ENCODE data around the gene HDAC7. TPM values are rescaled to one million over a fixed set of nuclear protein-coding genes. Genes with fewer than 3 reads are reported as not detected.
"Not testable (repeated sequence)": the region's sequence is repeated elsewhere in the genome, so short reads cannot be mapped to it uniquely, and the experiment has no call there.

HDAC7 gene
- total and polyA plus RNA-seq, 2 donors from 2014 or later: 35.0 to 132 TPM

- H3K27me3 ChIP-seq (ENCODE audit: control insufficient read depth, insufficient read depth, low read length): no peaks in the 10 kb centered on the region
- no peak overlapping the region for H3K9ac ChIP-seq (ENCODE audit: low read length in 3 of 3)
- peaks cover 0 to 18% (median 15%) of the 10 kb centered on the region in 3 donors for H3K36me3 ChIP-seq (ENCODE audit: control insufficient read depth in 2 of 3, insufficient read depth in 3 of 3, low read length in 3 of 3)
- peaks cover 0 to 2% (median 0%) of the 10 kb centered on the region in 3 donors for H3K4me1 ChIP-seq (ENCODE audit: control insufficient read depth in 2 of 3, insufficient read depth in 2 of 3, low read depth in 1 of 3, low read length in 3 of 3)
- no peak overlapping the region for H3K4me3 ChIP-seq (ENCODE audit: low read length in 3 of 3)
- DNase-seq (no peak), FAIRE-seq (no peak)
- H3K9me3 ChIP-seq (ENCODE audit: control insufficient read depth in 2 of 3, insufficient read depth in 1 of 3, low read length in 3 of 3): no peaks in the 10 kb centered on the region
- intact Hi-C loops (cut with DNase I): no loop called here
- TF ChIP-seq CTCF (IDR thresholded peaks at IDR 0.05; ENCODE audit: borderline replicate concordance, extremely low read depth, insufficient read depth): no peak
- no peak overlapping the region for H3K27ac ChIP-seq (ENCODE audit: low read depth in 2 of 2, low read length in 2 of 2)
Observed at GRCh38 chr12:47844264-47845019, 24.7 kb upstream of the HDAC7 start.

- no peak overlapping the region for H3K27ac ChIP-seq (ENCODE audit: low read depth in 2 of 2, low read length in 2 of 2)
- H3K9ac ChIP-seq (ENCODE audit: low read length in 3 of 3): no peak overlapping the region
- H3K9me3 ChIP-seq (ENCODE audit: control insufficient read depth in 2 of 3, insufficient read depth in 1 of 3, low read length in 3 of 3): no peaks in the 10 kb centered on the region
- TF ChIP-seq CTCF (IDR thresholded peaks at IDR 0.05; ENCODE audit: borderline replicate concordance, extremely low read depth, insufficient read depth): no peak
- H3K4me3 ChIP-seq (ENCODE audit: low read length in 3 of 3): no peak overlapping the region
- no peak for DNase-seq
- peaks cover 0 to 3% (median 2%) of the 10 kb centered on the region in 3 donors for H3K4me1 ChIP-seq (ENCODE audit: control insufficient read depth in 2 of 3, insufficient read depth in 2 of 3, low read depth in 1 of 3, low read length in 3 of 3)
- intact Hi-C loops (cut with DNase I): no loop called here
- H3K27me3 ChIP-seq (ENCODE audit: control insufficient read depth, insufficient read depth, low read length): no peaks in the 10 kb centered on the region
- peaks cover 0 to 18% (median 11%) of the 10 kb centered on the region in 3 donors for H3K36me3 ChIP-seq (ENCODE audit: control insufficient read depth in 2 of 3, insufficient read depth in 3 of 3, low read length in 3 of 3)
- no peak for FAIRE-seq
Observed at GRCh38 chr12:47843226-47843980, 23.7 kb upstream of the HDAC7 start.

GRCh38 chr12:47842543-47842942 lies 22.8 kb upstream of the HDAC7 start:
- H3K27ac ChIP-seq (ENCODE audit: low read depth in 2 of 2, low read length in 2 of 2); FAIRE-seq; H3K4me3 ChIP-seq (ENCODE audit: low read length in 3 of 3); DNase-seq; H3K9me3 ChIP-seq (ENCODE audit: control insufficient read depth in 2 of 3, insufficient read depth in 1 of 3, low read length in 3 of 3); H3K9ac ChIP-seq (ENCODE audit: low read length in 3 of 3); H3K4me1 ChIP-seq (ENCODE audit: control insufficient read depth in 2 of 3, insufficient read depth in 2 of 3, low read depth in 1 of 3, low read length in 3 of 3); intact Hi-C loops (cut with DNase I); H3K27me3 ChIP-seq (ENCODE audit: control insufficient read depth, insufficient read depth, low read length): not testable (repeated sequence)
- peaks cover 0 to 18% (median 11%) of the 10 kb centered on the region in 3 donors for H3K36me3 ChIP-seq (ENCODE audit: control insufficient read depth in 2 of 3, insufficient read depth in 3 of 3, low read length in 3 of 3)

GRCh38 chr12:47841910-47842309 lies 22.2 kb upstream of the HDAC7 start:
- intact Hi-C loops (cut with DNase I): no loop called here
- Histone ChIP-seq H3K27me3 (ENCODE audit: control insufficient read depth, insufficient read depth, low read length) (no peaks in the 10 kb centered on the region), H3K9me3 (ENCODE audit: control insufficient read depth in 2 of 3, insufficient read depth in 1 of 3, low read length in 3 of 3) (no peaks in the 10 kb centered on the region), H3K36me3 (ENCODE audit: control insufficient read depth in 2 of 3, insufficient read depth in 3 of 3, low read length in 3 of 3) (peaks cover 0 to 18% (median 11%) of the 10 kb centered on the region in 3 donors), H3K27ac (ENCODE audit: low read depth in 2 of 2, low read length in 2 of 2) (no peak overlapping the region), H3K4me3 (ENCODE audit: low read length in 3 of 3) (no peak overlapping the region), H3K9ac (ENCODE audit: low read length in 3 of 3) (no peak overlapping the region), H3K4me1 (ENCODE audit: control insufficient read depth in 2 of 3, insufficient read depth in 2 of 3, low read depth in 1 of 3, low read length in 3 of 3) (peaks cover 2 to 10% (median 3%) of the 10 kb centered on the region in 3 donors)
- DNase-seq: no peak
- no peak for TF ChIP-seq CTCF (IDR thresholded peaks at IDR 0.05; ENCODE audit: borderline replicate concordance, extremely low read depth, insufficient read depth)
- FAIRE-seq: no peak

All from kidney (tissue), 14 donors.